ENCODE data around the gene RAC3.

Gene RAC3

DNA sequence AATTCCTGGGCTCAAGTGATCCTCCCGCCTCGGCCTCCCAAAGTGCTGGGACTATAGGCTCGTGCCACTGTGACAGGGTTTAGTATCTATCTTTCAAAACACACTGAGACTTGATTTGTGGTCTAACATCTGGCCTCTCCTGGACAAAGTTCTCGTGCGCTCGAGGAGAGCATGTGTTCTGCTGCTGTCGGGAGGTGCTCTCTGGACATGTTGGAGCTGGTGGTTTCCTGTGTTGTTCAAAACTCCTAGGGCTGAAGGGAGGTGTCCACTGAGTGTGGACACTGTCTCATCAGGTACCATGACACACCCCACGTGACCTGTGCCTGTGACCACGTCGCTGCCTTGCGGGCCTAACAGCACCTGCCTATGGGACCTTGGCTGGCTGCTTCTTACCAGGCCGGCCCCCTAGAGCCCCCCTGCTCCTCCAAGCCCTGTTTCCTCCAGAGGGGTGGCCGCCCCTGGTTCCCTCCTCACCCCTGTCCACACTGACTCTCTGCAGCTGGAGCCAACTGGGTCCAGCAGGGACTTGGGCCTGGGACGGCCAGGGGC is 14.5 kb downstream of the RAC3 start:
- DNase-seq, result no peak

DNA sequence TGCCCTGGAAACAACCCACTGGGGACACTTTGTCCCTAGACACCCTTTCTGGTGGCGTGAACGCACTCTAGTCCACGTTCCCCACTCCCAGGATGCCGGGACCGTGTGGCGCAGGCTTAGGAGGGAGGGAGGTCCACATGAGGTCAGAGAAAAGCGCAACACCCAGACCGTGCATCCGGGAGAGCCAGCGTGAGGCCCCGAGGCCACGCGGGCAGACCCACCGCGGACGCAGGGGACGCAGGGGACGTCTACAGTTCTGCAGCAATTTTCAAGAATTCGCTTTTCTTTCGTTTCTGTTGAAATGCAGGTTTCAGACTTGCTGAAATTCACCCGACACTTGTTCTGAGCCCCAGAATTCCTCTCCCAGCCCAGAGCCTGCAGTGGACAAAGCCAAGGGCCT is 15.4 kb downstream of the RAC3 start:
- DNase-seq, result no peak

DNA sequence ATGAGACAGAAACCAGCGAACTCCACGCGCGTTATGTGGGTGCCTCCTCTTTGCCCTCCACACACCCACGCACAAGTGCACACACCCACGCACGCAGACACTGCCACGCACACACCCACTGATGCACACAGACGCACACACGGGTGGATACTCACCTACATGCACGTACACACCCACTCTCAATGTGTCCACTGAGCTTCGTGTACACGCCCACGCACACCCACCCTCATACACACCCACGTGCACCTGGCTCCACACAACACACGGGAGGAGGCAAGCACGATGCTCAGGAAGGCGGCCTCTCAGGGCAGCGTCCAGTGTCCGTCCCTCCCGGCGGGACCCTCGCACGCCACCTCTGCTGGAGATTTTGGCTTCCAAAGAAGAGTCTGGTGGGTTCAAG is 15.9 kb downstream of the RAC3 start:
- DNase-seq, result no peak

GRCh38 chr17:82047914-82048570 is 16.6 kb downstream of the RAC3 start:
- DNase-seq, result no peak

GRCh38 chr17:82048571-82048971 is 17.1 kb downstream of the RAC3 start:
- DNase-seq, result no peak

DNA sequence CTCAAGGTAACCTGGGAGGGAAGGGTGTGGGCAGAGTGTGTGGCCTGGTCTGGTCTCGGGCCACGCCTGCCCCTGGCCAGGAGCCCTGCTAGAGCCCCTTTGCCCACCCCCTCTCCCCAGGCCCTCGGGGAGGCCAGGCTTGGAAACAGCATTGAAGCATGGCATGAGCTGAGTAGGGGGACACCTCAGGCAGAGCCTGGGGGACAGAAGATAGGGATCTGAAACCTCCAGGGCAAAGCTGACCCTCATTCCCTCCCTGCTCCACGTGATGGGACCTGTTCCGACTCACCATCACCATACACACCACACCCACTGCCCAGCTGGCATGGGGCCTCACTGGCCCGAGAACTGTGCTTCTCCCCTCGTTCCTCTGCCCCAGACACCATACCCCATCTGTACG is 17.6 kb downstream of the RAC3 start:
- no peak for DNase-seq

DNA sequence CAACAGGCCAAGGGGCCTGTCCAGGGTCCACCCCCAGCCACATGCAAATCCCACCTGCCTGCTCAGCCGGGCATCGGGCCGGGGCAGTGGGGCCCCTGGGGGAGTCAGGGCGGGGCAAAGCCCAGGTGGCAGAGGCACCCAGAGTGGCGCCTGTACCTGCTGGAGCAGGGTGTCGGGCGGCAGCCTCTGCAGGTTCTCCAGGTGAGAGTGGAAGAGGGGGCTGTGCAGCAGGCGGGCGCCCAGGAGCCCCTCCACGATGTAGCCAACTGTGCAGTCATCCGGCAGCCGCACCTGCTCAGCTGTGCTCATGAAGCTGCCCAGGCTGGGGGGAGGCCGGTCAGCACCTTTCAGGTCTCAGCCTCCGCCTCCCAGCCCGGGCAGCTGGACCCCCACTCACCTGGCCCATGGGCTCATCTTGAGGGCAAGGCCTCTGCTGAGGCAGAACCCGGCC is 18.1 kb downstream of the RAC3 start:
- no peak for DNase-seq

GRCh38 chr17:82050152-82050760 is 18.8 kb downstream of the RAC3 start:
- DNase-seq, result no peak

DNA sequence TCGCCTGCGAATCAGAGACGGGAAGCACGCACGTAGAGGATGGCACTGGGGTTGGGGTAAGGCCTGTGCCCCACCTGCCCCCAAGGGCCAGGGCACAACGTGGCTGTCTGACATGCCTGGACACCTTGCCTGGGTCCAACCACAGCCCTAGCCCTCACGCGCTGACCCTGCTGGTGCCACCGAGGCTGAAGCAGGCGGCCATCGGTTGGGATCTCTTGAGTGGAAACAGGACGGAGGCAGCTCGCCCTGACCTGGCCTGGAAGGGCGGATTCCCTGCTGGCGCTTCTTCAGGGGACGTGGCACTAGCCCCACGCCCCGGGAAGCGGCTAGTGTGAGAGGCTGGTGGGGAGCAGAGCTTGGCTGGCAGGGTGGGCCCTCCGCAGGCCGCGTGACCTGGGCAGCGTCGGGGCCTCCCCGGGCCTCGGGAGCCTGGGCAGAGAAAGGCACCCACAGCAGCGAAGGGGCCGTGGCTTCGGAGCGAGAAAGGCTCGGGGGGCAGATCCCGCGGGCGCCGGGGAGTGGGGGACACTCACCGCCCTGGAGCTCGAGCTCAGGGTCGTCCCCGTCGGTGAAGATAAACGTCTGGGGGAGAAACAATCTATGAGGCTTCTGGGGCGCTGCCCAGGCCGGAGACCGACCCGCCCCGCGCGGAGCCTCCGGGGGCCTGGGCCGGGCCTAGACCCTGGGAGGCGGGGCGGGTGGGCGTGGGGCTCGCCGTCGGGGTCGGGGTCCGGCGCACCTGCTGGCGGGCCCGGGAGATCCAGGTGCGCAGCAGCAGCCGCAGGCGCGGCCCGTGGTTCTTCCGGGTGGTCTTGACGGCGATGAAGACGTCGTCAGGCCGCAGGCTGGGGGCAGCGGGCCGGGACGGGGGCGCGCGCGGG is 19.5 kb downstream of the RAC3 start:
- no peak for DNase-seq

- peak; percentile 84 for DNase-seq
Measured at GRCh38 chr17:82051776-82052637, 20.5 kb downstream of the RAC3 start, which contains the start of the genes GPS1 and RFNG. GPS1 (plus strand) TSS chr17:82051898; CDS start chr17:82051932, 34 bp downstream. RFNG (minus strand) TSS chr17:82051811; CDS start chr17:82051766, 45 bp downstream.

- no peak for DNase-seq
Measured at GRCh38 chr17:82052638-82053059, 21.2 kb downstream of the RAC3 start.

DNA sequence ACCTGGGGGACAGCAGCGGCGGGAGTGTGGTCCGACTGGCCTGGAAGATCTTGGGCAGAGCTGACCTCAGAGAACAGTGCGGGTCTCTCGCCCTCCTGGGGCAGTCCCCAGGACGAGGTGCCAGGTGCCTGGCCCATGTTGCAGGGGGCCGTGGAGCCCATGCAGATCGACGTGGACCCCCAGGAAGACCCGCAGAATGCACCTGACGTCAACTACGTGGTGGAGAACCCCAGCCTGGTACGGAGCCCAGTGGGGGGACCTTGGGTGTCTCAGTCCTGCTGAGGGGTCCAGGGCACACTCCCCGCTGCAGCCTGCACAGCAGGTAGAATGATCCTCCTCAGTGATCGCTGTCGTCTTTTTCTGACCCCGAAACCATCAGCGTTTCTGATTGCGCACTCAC is 21.7 kb downstream of the RAC3 start:
- no peak for DNase-seq

DNA sequence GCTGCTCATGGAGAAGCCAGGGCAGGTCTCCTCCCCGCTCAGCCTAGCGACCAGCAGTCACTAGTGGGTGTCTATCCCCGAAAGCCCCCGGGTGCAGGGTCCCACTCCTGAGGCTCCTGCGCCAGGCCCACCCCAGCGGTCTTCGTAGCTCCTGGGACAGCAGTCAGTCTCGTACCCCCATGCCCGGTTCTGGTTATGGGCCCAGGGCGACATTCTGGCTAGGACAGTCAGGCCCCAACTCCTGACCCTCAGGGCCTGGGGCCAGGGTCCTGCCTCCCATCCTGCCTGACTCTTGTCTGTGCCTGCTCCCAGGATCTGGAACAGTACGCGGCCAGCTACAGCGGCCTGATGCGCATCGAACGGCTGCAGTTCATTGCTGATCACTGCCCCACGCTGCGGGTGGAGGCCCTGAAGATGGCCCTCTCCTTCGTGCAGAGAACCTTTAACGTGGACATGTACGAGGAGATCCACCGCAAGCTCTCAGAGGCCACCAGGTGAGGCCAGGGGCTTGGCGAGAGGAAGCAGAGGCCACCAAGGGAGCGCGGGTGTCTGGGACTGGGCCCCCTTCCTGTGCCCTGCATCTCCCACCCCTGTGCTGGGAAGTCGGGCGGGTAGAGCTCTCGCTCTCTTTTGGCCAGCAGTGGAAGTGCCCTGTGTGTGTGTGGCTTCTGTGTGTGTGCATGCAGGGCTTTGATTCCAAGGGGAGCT is 22.2 kb downstream of the RAC3 start:
- DNase-seq, result no peak

- no peak for DNase-seq
Measured at GRCh38 chr17:82054351-82055022, 23.0 kb downstream of the RAC3 start.

- DNase-seq, result no peak
Measured at GRCh38 chr17:82055023-82055964, 23.8 kb downstream of the RAC3 start.

- DNase-seq, result no peak
Measured at GRCh38 chr17:82055965-82056728, 24.7 kb downstream of the RAC3 start.

- no peak for DNase-seq
Measured at GRCh38 chr17:82056729-82057621, 25.5 kb downstream of the RAC3 start.
